SU-DHL-6 (cell line): Measurements from ENCODE around the gene RASD2.

Experiments
- H2AFZ ChIP-seq: fragments of 200-600 bp; sonication (generic); 2 replicates; pipeline ENCODE4 v1.6.1; 2014; ENCODE audit warnings: low read depth, mild to moderate bottlenecking, moderate library complexity, mixed read lengths, antibody characterized with exemption, low read length; ENCODE audit not compliant: severe bottlenecking
- H3F3A ChIP-seq: fragments of 200-600 bp; shearing (Covaris generic); 2 replicates; pipeline ENCODE4 v1.6.0; 2016; ENCODE audit warnings: antibody characterized with exemption, mild to moderate bottlenecking; ENCODE audit not compliant: insufficient read depth
- H3K27ac ChIP-seq: fragments of 200-600 bp; sonication (generic); 2 replicates; pipeline ENCODE4 v1.5.1; 2016; ENCODE audit warnings: low read depth, mild to moderate bottlenecking, low read length, moderate library complexity, mixed read lengths
- H3K27me3 ChIP-seq: fragments of 200-600 bp; sonication (generic), shearing (Covaris generic); 2 replicates; pipeline ENCODE4 v1.6.0; 2014; ENCODE audit warnings: mild to moderate bottlenecking, low read length
- H3K36me3 ChIP-seq: fragments of 200-600 bp; sonication (generic); 2 replicates; pipeline ENCODE4 v1.6.1; 2014; ENCODE audit warnings: mild to moderate bottlenecking, low read length, mixed read lengths
- H3K4me2 ChIP-seq: fragments of 300-600, 200-600 bp; shearing (Covaris generic), sonication (generic); 2 replicates; pipeline ENCODE4 v1.6.0; 2014; ENCODE audit warnings: low read length, low read depth, mild to moderate bottlenecking; ENCODE audit not compliant: poor library complexity, severe bottlenecking
- H3K4me3 ChIP-seq: fragments of 200-600 bp; sonication (generic); 2 replicates; pipeline ENCODE4 v1.5.1; 2014; ENCODE audit warnings: antibody characterized with exemption, low read length, mild to moderate bottlenecking, mixed read lengths; ENCODE audit not compliant: insufficient read depth, poor library complexity, severe bottlenecking
- H3K79me2 ChIP-seq: fragments of 200-600 bp; sonication (generic); 2 replicates; pipeline ENCODE4 v1.6.1; 2014; ENCODE audit warnings: mild to moderate bottlenecking, low read length, moderate library complexity; ENCODE audit not compliant: insufficient read depth
- H3K9ac ChIP-seq: fragments of 200-600 bp; sonication (generic); 2 replicates; pipeline ENCODE4 v1.7.0; 2014; ENCODE audit warnings: mild to moderate bottlenecking, low read length
- H3K9me2 ChIP-seq: fragments of 200-600 bp; sonication (generic); replicated peaks from 2 replicates; pipeline ENCODE4 v1.6.1; 2014; ENCODE audit warnings: low read length; ENCODE audit not compliant: insufficient read depth
- H3K9me3 ChIP-seq: fragments of 200-600 bp; sonication (generic); 2 replicates; pipeline ENCODE4 v1.6.1; 2014; ENCODE audit warnings: low read length, mixed read lengths; ENCODE audit not compliant: insufficient read depth
- H4K20me1 ChIP-seq: fragments of 200-600 bp; sonication (generic); 2 replicates; pipeline ENCODE4 v1.6.1; 2014; ENCODE audit warnings: low read depth, mild to moderate bottlenecking, antibody characterized with exemption, low read length, moderate library complexity, mixed read lengths
- CTCF ChIP-seq: fragments of 200-600 bp; sonication (generic); IDR thresholded peaks from one replicate; pipeline ENCODE4 v1.5.1; 2017; ENCODE audit warnings: antibody characterized with exemption, mild to moderate bottlenecking, low read length, moderate library complexity; ENCODE audit not compliant: insufficient read depth, poor library complexity, severe bottlenecking
- EZH2phosphoT487 ChIP-seq: fragments of 200-600 bp; sonication (generic), shearing (Covaris generic); conservative IDR thresholded peaks from 2 replicates; pipeline ENCODE4 v1.6.1; 2018; ENCODE audit warnings: mild to moderate bottlenecking, antibody characterized with exemption, low read length, moderate library complexity, mixed read lengths

RASD2 gene

GRCh38 chr22:35542157-35542938 is 1.7 kb downstream of the RASD2 start:
- Histone ChIP-seq H3K4me3 (no peak overlapping the region), H4K20me1 (no peaks in the 10 kb centered on the region), H3K4me2 (no peak overlapping the region), H3K9me3 (no peaks in the 10 kb centered on the region), H3K79me2 (no peaks in the 10 kb centered on the region), H3K27ac (no peak overlapping the region), H3K9ac (no peak overlapping the region), H3K27me3 (no peaks in the 10 kb centered on the region), H2AFZ (no peak overlapping the region), H3K9me2 (no peaks in the 10 kb centered on the region), H3K36me3 (no peaks in the 10 kb centered on the region), H3F3A (peaks cover 3% of the 10 kb centered on the region; the same call in 1 of the 2 replicates)
- no peak for TF ChIP-seq CTCF
- no peak for TF ChIP-seq EZH2phosphoT487

- no peak overlapping the region for H3K9ac ChIP-seq
- no peaks in the 10 kb centered on the region for H3K79me2 ChIP-seq
- no peaks in the 10 kb centered on the region for H3K9me2 ChIP-seq
- peaks cover 3% of the 10 kb centered on the region; the same call in 1 of the 2 replicates for H3F3A ChIP-seq
- no peaks in the 10 kb centered on the region for H3K9me3 ChIP-seq
- no peak overlapping the region for H2AFZ ChIP-seq
- no peaks in the 10 kb centered on the region for H3K36me3 ChIP-seq
- no peak overlapping the region for H3K4me3 ChIP-seq
- H3K27ac ChIP-seq = no peak overlapping the region
- TF ChIP-seq CTCF = no peak
- H3K4me2 ChIP-seq = no peak overlapping the region
- H3K27me3 ChIP-seq = no peaks in the 10 kb centered on the region
- no peaks in the 10 kb centered on the region for H4K20me1 ChIP-seq
These were observed 2.4 kb downstream of the RASD2 start for GRCh38 chr22:35542939-35543516.

DNA sequence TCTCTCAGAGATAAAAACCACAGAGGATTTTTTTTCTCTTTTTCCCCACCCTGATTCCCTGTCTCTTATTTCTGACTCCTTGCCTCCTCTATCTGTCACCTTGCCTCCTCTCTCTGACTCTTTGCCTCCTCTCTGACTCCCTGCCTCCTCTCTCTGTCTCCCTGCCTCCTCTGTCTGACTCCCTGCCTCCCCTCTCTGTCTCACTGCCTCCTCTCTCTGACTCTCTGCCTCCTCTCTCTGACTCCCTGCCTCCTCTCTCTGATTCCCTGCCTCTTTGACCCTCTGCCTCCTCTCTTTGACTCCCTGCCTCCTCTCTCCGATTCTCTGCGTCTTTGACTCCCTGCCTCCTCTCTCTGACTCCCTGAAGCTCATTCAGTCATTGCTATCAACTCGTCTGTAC is 3.1 kb downstream of the RASD2 start:
- no peak overlapping the region for H3K4me2 ChIP-seq
- no peak overlapping the region for H2AFZ ChIP-seq
- H3K36me3 ChIP-seq = no peaks in the 10 kb centered on the region
- no peaks in the 10 kb centered on the region for H3K79me2 ChIP-seq
- H3K27ac ChIP-seq = no peak overlapping the region
- H3F3A ChIP-seq = peaks cover 3% of the 10 kb centered on the region; the same call in 1 of the 2 replicates
- H3K9me3 ChIP-seq = no peaks in the 10 kb centered on the region
- no peaks in the 10 kb centered on the region for H3K27me3 ChIP-seq
- no peaks in the 10 kb centered on the region for H3K9me2 ChIP-seq
- TF ChIP-seq CTCF (no peak), EZH2phosphoT487 (no peak)
- H3K4me3 ChIP-seq = no peak overlapping the region
- H3K9ac ChIP-seq = no peak overlapping the region
- no peaks in the 10 kb centered on the region for H4K20me1 ChIP-seq
